Measurements from ENCODE around the gene MRPL4. TPM values are rescaled to one million over a fixed set of nuclear protein-coding genes. Genes with fewer than 3 reads are reported as not detected.

MRPL4 gene
- total and polyA plus RNA-seq, 2 of the 13 experiments (the other 11 are each of a cell fraction or from before 2014, with no cell fraction given) = 40.6 to 42.5 TPM

- TF ChIP-seq DPF2 (CRISPR knock-in tag; IDR thresholded peaks at IDR 0.05; ENCODE audit: borderline replicate concordance, low read depth) (no peak), NFYC (CRISPR knock-in tag; IDR thresholded peaks at IDR 0.05) (no peak; the same call in 1 of the 2 replicates), MATR3 (CRISPR knock-in tag; IDR thresholded peaks at IDR 0.05) (no peak), HNRNPUL1 (IDR thresholded peaks at IDR 0.05; ENCODE audit: low read depth, low read length) (no peak), SAFB2 (CRISPR knock-in tag; IDR thresholded peaks at IDR 0.05; ENCODE audit: borderline replicate concordance, low read depth) (peak; percentile 83), SMAD3 (CRISPR knock-in tag; IDR thresholded peaks at IDR 0.05) (peak; percentile 94), ZNF619 (CRISPR knock-in tag; IDR thresholded peaks at IDR 0.05) (no peak), SUZ12 (IDR thresholded peaks at IDR 0.05; ENCODE audit: low read depth, low read length) (no peak), ZBTB3 (CRISPR knock-in tag; IDR thresholded peaks at IDR 0.05; ENCODE audit: borderline replicate concordance, low read depth) (no peak), ZNF609 (CRISPR knock-in tag; IDR thresholded peaks at IDR 0.05; ENCODE audit: borderline replicate concordance) (peak; percentile 15; the same call in 1 of the 2 replicates), USF2 (IDR thresholded peaks at IDR 0.05; ENCODE audit: low read depth, low read length) (no peak), USF2 (CRISPR knock-in tag; IDR thresholded peaks at IDR 0.05; ENCODE audit: borderline replicate concordance) (peak; percentile 77; the same call in 1 of the 2 replicates), XRCC5 (optimal IDR thresholded peaks at IDR 0.05; ENCODE audit: low read length) (peak; percentile 91), HNF4G (IDR thresholded peaks at IDR 0.05; ENCODE audit: borderline replicate concordance, low read depth, low read length) (no peak; the same call in 1 of the 2 replicates), HNF4G (CRISPR knock-in tag; IDR thresholded peaks at IDR 0.05; ENCODE audit: borderline replicate concordance, low read depth) (peak; percentile 37; the same call in 1 of the 2 replicates)
- TF ChIP-seq, protein P1, sequence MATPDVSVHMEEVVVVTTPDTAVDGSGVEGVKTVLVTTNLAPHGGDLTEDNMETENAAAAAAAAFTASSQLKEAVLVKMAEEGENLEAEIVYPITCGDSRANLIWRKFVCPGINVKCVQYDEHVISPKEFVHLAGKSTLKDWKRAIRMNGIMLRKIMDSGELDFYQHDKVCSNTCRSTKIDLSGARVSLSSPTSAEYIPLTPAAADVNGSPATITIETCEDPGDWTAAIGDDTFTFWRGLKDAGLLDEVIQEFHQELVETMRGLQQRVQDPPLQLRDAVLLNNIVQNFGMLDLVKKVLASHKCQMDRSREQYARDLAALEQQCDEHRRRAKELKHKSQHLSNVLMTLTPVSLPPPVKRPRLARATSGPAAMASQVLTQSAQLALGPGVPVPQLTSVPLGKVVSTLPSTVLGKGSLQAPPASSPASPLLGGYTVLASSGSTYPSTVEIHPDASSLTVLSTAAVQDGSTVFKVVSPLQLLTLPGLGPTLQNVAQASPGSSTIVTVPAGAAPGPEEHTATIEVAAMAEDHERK (CRISPR knock-in tag; IDR thresholded peaks at IDR 0.05; ENCODE audit: low read depth) = no peak
- TF ChIP-seq, protein P2, sequence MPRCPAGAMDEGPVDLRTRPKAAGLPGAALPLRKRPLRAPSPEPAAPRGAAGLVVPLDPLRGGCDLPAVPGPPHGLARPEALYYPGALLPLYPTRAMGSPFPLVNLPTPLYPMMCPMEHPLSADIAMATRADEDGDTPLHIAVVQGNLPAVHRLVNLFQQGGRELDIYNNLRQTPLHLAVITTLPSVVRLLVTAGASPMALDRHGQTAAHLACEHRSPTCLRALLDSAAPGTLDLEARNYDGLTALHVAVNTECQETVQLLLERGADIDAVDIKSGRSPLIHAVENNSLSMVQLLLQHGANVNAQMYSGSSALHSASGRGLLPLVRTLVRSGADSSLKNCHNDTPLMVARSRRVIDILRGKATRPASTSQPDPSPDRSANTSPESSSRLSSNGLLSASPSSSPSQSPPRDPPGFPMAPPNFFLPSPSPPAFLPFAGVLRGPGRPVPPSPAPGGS (CRISPR knock-in tag; IDR thresholded peaks at IDR 0.05) = 0 out of 2 replicates have a peak, but pooled peaks have one; percentile 46
- TF ChIP-seq, protein P3, sequence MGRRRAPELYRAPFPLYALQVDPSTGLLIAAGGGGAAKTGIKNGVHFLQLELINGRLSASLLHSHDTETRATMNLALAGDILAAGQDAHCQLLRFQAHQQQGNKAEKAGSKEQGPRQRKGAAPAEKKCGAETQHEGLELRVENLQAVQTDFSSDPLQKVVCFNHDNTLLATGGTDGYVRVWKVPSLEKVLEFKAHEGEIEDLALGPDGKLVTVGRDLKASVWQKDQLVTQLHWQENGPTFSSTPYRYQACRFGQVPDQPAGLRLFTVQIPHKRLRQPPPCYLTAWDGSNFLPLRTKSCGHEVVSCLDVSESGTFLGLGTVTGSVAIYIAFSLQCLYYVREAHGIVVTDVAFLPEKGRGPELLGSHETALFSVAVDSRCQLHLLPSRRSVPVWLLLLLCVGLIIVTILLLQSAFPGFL (CRISPR knock-in tag; IDR thresholded peaks at IDR 0.05) = no peak
These were observed 18.8 kb downstream of the MRPL4 start, which contains the start of gene ICAM1 (continued) for GRCh38 chr19:10270616-10271394.

Data from HepG2 (cell line).